ENCODE measurements around the gene ELAVL4.

ELAVL4 gene

DNA sequence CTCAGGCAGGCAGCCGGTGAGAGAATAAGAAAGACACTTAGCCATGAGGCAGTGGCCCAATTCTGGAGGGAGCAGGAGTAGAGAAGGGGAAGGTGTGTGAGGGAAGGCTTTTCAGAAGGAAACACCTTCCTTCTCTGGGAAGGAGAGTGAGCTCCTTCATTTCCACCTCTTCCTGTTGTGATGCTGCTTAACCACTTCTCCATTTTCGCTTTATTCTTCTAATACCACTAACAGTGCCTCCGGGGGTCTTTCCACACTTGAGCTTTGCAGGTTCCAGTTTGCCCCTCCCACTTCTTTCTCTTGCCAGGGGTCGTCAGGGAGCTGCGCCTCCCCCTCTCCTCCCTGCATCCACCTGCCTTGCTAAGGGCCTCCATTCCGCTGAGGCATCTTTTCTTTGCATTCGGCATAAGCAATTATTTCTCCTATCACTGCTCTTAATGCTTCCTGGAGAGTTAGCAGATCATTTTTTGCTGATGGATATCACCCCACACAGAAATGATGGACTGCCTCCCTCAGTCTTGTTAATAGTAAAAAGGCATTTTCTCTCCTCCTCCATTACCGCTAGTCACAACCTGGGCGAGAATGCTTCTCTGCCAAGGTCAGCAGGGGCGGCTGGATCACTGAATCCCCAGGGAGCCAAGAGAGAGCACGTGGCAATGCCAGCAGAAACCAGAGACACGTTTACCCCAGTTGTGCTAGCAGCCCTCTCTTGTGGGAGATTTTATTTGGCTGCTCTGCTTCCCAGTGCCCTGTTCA is 74.8 kb downstream of the ELAVL4 start:
- H3F3A ChIP-seq (ENCODE audit: insufficient read depth): no peaks in the 10 kb centered on the region
- H4K20me1 ChIP-seq (ENCODE audit: low read depth, low read length): no peaks in the 10 kb centered on the region
- TF ChIP-seq EZH2phosphoT487 (conservative IDR thresholded peaks at IDR 0.05; ENCODE audit: low read length): no peak
- TF ChIP-seq, protein P1, sequence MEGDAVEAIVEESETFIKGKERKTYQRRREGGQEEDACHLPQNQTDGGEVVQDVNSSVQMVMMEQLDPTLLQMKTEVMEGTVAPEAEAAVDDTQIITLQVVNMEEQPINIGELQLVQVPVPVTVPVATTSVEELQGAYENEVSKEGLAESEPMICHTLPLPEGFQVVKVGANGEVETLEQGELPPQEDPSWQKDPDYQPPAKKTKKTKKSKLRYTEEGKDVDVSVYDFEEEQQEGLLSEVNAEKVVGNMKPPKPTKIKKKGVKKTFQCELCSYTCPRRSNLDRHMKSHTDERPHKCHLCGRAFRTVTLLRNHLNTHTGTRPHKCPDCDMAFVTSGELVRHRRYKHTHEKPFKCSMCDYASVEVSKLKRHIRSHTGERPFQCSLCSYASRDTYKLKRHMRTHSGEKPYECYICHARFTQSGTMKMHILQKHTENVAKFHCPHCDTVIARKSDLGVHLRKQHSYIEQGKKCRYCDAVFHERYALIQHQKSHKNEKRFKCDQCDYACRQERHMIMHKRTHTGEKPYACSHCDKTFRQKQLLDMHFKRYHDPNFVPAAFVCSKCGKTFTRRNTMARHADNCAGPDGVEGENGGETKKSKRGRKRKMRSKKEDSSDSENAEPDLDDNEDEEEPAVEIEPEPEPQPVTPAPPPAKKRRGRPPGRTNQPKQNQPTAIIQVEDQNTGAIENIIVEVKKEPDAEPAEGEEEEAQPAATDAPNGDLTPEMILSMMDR (IDR thresholded peaks at IDR 0.05; ENCODE audit: insufficient read depth, low read length, poor library complexity, severe bottlenecking): no peak
- H3K79me2 ChIP-seq (ENCODE audit: insufficient read depth, low read length): no peaks in the 10 kb centered on the region
- H3K9me2 ChIP-seq (replicated peaks; ENCODE audit: insufficient read depth, low read length): no peaks in the 10 kb centered on the region
- H3K9ac ChIP-seq (ENCODE audit: low read length): no peak overlapping the region
- H3K27me3 ChIP-seq (ENCODE audit: low read length): no peaks in the 10 kb centered on the region
- no peak overlapping the region for H2AFZ ChIP-seq (ENCODE audit: low read depth, low read length, severe bottlenecking)
- no peaks in the 10 kb centered on the region for H3K9me3 ChIP-seq (ENCODE audit: insufficient read depth, low read length)
- no peak overlapping the region for H3K27ac ChIP-seq (ENCODE audit: low read depth, low read length)
- no peaks in the 10 kb centered on the region for H3K36me3 ChIP-seq (ENCODE audit: low read length)
- no peak overlapping the region for H3K4me2 ChIP-seq (ENCODE audit: low read depth, low read length, poor library complexity, severe bottlenecking)
- H3K4me3 ChIP-seq (ENCODE audit: insufficient read depth, low read length, poor library complexity, severe bottlenecking): no peak overlapping the region

GRCh38 chr1:50189369-50189768 is 80.6 kb downstream of the ELAVL4 start:
- no peaks in the 10 kb centered on the region for H4K20me1 ChIP-seq (ENCODE audit: low read depth, low read length)
- no peak overlapping the region for H2AFZ ChIP-seq (ENCODE audit: low read depth, low read length, severe bottlenecking)
- H3K27me3 ChIP-seq (ENCODE audit: low read length): no peaks in the 10 kb centered on the region
- H3F3A ChIP-seq (ENCODE audit: insufficient read depth): no peaks in the 10 kb centered on the region
- no peaks in the 10 kb centered on the region for H3K36me3 ChIP-seq (ENCODE audit: low read length)
- H3K4me2 ChIP-seq (ENCODE audit: low read depth, low read length, poor library complexity, severe bottlenecking): no peak overlapping the region
- H3K9ac ChIP-seq (ENCODE audit: low read length): no peak overlapping the region
- H3K27ac ChIP-seq (ENCODE audit: low read depth, low read length): no peak overlapping the region
- no peaks in the 10 kb centered on the region for H3K9me3 ChIP-seq (ENCODE audit: insufficient read depth, low read length)
- H3K9me2 ChIP-seq (replicated peaks; ENCODE audit: insufficient read depth, low read length): no peaks in the 10 kb centered on the region
- no peak for TF ChIP-seq EZH2phosphoT487 (conservative IDR thresholded peaks at IDR 0.05; ENCODE audit: low read length)
- H3K4me3 ChIP-seq (ENCODE audit: insufficient read depth, low read length, poor library complexity, severe bottlenecking): no peak overlapping the region
- H3K79me2 ChIP-seq (ENCODE audit: insufficient read depth, low read length): no peaks in the 10 kb centered on the region

DNA sequence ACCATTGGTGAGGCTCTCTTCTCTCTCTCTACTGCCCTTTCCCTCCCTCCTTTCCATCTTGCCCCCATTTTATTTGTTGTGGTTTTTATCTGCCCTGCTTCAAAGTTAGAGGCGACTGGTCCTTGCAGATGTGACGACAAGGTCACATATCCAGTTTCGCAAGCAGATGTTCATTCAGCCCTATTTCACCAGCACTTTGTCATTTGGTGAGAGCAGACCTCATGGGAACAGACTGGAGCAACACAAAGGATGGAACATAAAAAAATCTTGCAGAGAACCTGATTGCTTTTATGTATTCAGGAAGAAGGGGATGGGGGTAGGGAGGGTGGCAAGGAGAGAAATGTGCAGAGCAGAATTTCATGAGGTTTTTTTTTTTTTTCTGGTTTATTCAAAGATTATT is 84.3 kb downstream of the ELAVL4 start:
- H3F3A ChIP-seq (ENCODE audit: insufficient read depth): no peaks in the 10 kb centered on the region
- H4K20me1 ChIP-seq (ENCODE audit: low read depth, low read length): no peaks in the 10 kb centered on the region
- TF ChIP-seq, protein P1 (IDR thresholded peaks at IDR 0.05; ENCODE audit: insufficient read depth, low read length, poor library complexity, severe bottlenecking): no peak
- TF ChIP-seq EZH2phosphoT487 (conservative IDR thresholded peaks at IDR 0.05; ENCODE audit: low read length): no peak
- H3K9me2 ChIP-seq (replicated peaks; ENCODE audit: insufficient read depth, low read length): no peaks in the 10 kb centered on the region
- no peak overlapping the region for H3K27ac ChIP-seq (ENCODE audit: low read depth, low read length)
- H3K27me3 ChIP-seq (ENCODE audit: low read length): no peaks in the 10 kb centered on the region
- H2AFZ ChIP-seq (ENCODE audit: low read depth, low read length, severe bottlenecking): no peak overlapping the region
- H3K4me2 ChIP-seq (ENCODE audit: low read depth, low read length, poor library complexity, severe bottlenecking): no peak overlapping the region
- H3K9me3 ChIP-seq (ENCODE audit: insufficient read depth, low read length): no peaks in the 10 kb centered on the region
- no peak overlapping the region for H3K9ac ChIP-seq (ENCODE audit: low read length)
- H3K36me3 ChIP-seq (ENCODE audit: low read length): no peaks in the 10 kb centered on the region
- H3K79me2 ChIP-seq (ENCODE audit: insufficient read depth, low read length): no peaks in the 10 kb centered on the region
- H3K4me3 ChIP-seq (ENCODE audit: insufficient read depth, low read length, poor library complexity, severe bottlenecking): no peak overlapping the region

GRCh38 chr1:50195205-50195604 is 86.5 kb downstream of the ELAVL4 start:
- H3K4me2 ChIP-seq (ENCODE audit: low read depth, low read length, poor library complexity, severe bottlenecking): no peak overlapping the region
- H3K9me3 ChIP-seq (ENCODE audit: insufficient read depth, low read length): no peaks in the 10 kb centered on the region
- no peaks in the 10 kb centered on the region for H3K36me3 ChIP-seq (ENCODE audit: low read length)
- H3K4me3 ChIP-seq (ENCODE audit: insufficient read depth, low read length, poor library complexity, severe bottlenecking): no peak overlapping the region
- H3K79me2 ChIP-seq (ENCODE audit: insufficient read depth, low read length): no peaks in the 10 kb centered on the region
- H2AFZ ChIP-seq (ENCODE audit: low read depth, low read length, severe bottlenecking): no peak overlapping the region
- H3K9ac ChIP-seq (ENCODE audit: low read length): no peak overlapping the region
- H3K9me2 ChIP-seq (replicated peaks; ENCODE audit: insufficient read depth, low read length): no peaks in the 10 kb centered on the region
- H4K20me1 ChIP-seq (ENCODE audit: low read depth, low read length): no peaks in the 10 kb centered on the region
- H3K27me3 ChIP-seq (ENCODE audit: low read length): no peaks in the 10 kb centered on the region
- no peak for TF ChIP-seq EZH2phosphoT487 (conservative IDR thresholded peaks at IDR 0.05; ENCODE audit: low read length)
- TF ChIP-seq, protein P1 (IDR thresholded peaks at IDR 0.05; ENCODE audit: insufficient read depth, low read length, poor library complexity, severe bottlenecking): no peak
- no peaks in the 10 kb centered on the region for H3F3A ChIP-seq (ENCODE audit: insufficient read depth)
- no peak overlapping the region for H3K27ac ChIP-seq (ENCODE audit: low read depth, low read length)

Data from SU-DHL-6 (cell line).